GM18519 (cell line): ENCODE results near the gene MOV10L1.
"Not testable (repeated sequence)": the region's sequence is repeated elsewhere in the genome, so short reads cannot be mapped to it uniquely, and the experiment has no call there.

Experiments
- ATAC-seq: cut with Tn5 transposase; IDR thresholded peaks from one replicate; pipeline ENCODE4 v1.9.1; 2021; ENCODE audit warnings: mild to moderate bottlenecking, moderate library complexity; ENCODE audit not compliant: unreplicated experiment, low FRiP score

MOV10L1 gene

DNA sequence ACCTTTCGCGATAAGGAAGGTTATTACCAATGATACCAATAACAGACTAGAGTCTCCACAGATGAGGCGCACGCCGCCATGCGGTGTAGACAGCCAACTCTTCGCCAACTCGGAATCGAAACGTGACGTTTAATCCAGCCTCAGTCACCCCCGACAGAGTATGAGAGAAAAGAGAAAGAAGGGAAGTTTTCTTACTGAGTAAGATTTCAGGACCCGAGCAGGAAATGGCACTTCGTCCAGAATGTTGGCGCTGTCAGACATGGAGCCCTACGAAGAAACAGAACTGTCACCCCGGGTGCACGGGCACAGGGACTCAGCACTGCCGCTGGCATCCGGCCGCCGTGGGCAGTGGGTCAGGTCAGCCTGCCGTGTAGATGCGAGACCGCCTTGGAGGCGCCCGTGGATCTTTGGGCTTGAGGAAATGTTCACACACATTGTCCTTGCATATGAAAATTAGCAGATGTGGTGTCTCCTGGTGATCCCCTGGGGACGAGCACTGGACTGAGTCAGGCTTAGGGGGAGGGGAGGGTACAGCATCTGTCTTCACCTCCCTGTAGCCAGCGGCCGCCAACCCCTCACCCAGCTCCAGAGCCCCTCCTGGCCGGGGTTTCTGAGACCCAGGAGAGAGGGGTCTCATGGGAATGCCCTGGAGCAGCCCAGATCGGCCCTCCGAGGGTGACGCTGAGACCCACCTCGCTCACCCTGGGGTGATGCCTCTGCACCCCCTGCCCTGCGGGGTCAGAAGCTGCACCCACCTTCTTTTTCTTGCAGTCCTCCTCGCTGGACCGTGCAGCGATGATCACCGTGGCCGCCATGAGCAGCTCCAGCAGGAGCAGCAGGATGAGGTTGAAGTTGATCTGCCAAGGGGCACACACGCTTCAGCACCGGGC lies 12.9 kb upstream of the MOV10L1 start:
- ATAC-seq: no peak

DNA sequence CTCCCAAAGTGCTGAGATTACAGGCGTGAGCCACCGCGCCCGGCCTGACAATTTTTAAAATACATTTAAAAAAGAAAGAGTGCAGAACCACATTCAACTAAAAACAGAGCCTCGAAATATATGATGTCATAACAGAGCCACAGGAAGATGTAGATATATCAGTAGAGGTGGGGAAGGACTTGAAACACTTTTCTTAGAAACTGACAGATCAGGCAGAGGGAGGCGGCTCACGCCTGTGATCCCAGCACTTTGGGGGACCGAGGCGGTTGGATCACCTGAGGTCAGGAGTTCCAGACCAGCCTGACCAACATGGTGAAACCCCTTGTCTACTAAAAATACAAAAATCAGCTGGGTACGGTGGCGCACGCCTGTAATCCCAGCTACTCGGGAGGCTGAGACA lies 11.6 kb upstream of the MOV10L1 start:
- no peak for ATAC-seq

DNA sequence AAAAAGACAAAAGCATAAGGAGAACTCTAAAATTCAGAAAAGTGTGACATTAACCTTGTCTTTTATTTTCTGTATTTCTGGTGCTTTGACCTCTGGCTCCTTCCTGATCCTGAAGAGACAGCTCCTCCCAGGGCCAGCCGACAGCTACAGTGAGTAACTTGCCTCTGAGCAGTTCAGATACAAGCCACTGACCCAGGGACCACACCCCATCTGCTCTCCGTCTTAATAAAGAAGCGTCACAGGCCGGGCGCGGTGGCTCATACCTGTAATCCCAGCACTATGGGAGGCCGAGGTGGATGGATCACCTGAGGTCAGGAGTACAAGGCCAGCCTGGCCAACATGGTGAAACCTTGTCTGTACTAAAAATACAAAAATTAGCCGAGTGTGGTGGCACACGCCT lies 11.0 kb upstream of the MOV10L1 start:
- no peak for ATAC-seq

DNA sequence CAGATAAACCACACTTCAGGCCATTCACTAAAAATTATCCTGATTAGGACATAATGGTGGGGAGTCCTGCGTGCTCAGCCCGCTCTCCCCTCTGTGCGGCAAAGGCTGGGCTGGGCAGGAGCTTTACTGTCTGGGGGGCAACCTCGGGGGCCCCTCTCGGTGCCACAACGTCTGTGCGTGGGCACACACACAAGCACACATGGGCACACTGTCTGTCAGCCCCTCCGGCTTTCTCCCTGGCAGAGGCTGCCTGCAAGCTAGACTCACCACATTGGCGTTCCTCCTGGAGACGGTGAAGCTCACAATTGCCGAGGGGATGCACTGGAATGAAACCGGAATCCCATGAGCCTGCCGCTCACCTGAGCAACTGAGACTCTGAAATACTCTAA lies 9.7 kb upstream of the MOV10L1 start:
- ATAC-seq: no peak

DNA sequence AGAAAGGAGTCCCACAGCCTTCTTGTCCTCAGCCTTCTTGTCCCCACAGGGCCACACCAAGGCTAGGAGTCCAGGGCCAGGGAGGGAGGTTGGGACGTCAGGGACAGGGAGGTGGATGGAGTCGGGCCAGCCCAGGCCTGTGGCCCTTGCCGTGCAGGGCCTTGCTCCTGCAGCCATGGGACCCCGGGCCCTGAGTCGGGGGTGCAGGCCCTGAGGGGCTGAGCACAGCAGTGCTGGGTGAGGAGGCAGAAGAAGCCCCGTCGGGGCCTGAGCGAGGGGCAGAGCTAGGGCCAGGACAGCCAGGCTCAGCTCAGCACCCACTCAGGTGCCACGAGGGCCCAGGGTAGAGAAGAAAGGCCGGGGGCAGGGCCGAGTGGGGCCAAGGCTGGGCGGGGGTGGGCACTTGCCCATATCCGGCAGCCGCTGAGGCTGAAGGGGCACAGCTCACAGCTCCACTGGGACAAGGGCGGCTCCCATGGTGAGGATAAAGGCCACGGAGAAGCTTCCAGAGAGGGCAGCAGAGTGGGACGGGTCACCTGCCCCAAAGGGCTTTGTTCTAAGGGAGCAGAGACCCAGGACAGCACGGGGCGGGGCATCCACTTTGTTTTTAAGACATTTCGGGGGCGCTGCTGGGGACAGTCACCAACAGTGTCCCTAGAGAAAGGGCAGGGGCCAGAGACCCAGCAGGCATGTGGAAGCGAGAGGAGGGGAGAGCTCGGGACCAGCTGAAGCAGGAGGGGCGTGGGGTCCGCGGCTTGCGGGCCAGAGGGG lies 8.2 kb upstream of the MOV10L1 start:
- no peak for ATAC-seq

DNA sequence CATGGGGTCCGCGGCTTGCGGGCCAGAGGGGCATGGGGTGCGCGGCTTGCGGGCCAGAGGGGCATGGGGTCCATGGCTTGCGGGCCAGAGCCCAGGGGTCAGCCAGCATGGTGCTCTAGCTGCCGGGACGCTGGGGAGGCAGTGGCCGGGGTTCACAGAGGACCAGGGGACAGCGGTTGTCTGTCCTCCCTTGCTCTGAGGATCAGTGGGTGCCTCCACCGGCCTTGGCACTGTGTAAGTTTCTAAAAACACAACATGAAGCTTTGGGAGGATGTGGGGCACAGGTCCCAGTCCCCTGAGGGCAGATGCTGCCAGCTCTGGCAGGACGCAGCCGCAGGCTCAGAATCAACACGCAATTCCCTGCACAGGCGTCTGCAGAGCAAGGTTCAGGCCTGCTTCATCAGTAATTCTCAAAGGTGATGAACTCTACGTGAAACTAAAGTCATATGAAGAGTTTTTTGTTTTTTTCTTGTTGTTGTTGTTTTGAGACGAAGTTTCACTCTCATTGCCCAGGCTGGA lies 7.5 kb upstream of the MOV10L1 start:
- ATAC-seq: no peak

DNA sequence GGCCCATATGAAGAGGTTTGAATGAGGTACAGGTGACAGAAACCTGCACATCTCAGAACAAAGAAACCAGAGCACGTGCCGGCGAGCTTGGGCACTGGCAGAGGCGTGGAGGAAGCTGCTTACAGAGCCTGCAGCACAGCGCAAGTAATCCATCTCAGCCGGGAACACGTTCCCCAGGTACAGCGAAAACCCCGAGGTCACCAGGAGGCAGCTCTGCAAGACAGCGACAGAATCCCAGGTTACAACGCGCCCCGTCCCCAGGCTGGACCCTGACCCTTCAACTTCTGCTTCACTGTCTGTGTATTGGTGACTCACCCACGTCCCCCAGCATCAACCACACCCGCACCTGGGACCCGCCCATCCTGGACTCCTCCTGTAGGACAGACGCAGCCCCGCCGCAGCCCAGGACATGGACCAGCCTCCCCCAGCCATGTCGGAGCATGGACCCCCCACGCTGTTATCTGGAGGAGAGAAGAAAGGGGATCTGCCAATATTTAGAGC lies 6.8 kb upstream of the MOV10L1 start:
- no peak for ATAC-seq

DNA sequence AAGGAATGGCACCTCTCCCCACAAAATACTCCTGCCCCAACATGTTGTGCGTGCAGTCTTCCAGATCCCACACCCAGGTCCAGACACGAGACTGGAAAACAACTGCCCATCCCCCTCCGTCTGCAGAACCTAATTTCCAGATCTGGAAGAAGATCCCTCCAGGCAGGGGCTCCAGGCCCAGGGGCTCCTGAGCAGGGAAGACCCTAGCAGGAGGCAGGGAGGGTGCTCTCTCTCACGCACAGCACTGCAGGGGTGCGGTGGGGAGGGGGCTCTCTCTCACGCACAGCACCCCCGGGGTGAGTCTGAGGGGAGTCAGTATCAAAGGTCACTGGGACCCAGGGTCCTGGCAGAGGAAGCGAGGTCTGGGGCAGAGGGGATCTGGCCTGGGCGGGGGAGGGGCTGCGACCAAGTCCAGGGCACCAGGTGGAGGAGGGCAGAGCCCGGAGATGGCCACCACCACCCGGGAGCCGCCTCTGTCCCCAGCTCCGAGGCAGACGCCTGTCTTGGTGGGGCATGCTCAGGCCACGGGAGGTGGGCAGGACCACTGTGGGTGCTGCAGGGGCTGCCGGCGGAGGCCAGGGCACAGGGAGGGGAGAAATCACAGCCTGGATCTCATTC lies 6.2 kb upstream of the MOV10L1 start:
- no peak for ATAC-seq

DNA sequence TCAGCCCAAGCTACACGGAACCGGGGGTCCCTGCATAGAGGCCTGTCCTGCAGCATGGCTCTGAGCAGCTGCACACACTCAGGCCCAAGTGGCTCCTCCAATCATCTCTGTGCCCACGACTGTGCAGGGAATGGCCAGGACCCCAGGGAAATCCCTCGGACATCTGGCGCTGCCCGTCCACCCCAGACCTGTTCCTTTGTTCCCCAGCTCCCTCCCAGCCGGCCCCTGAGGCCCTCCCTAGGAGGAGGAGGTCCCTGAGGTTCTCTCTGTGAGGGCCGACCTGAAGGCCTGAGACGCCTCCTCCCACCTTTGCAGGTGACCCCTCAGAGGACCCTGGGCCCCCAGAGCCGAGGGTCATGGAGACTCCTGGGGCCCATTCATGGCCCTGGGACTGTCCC lies 5.7 kb upstream of the MOV10L1 start:
- no peak for ATAC-seq

DNA sequence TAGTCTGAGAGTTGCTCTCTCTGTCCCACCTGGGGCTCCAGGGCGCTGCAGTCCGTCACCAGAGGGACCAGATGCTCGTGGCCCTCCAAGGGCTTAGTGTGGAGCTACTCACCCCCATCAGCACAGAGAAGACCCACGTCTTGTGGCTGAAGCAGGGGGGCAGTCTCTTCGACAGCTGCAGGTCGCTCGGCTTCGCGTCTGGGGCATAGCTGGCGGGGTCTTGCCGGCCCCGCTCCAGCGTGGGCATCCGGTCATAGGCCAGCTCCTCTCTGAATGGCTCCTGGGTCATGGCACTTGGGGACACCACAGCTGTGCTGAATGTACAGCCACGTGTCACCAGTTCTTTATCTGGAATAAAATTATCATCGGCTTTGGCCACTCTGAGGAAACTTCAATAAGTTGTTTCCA lies 5.2 kb upstream of the MOV10L1 start:
- no peak for ATAC-seq

DNA sequence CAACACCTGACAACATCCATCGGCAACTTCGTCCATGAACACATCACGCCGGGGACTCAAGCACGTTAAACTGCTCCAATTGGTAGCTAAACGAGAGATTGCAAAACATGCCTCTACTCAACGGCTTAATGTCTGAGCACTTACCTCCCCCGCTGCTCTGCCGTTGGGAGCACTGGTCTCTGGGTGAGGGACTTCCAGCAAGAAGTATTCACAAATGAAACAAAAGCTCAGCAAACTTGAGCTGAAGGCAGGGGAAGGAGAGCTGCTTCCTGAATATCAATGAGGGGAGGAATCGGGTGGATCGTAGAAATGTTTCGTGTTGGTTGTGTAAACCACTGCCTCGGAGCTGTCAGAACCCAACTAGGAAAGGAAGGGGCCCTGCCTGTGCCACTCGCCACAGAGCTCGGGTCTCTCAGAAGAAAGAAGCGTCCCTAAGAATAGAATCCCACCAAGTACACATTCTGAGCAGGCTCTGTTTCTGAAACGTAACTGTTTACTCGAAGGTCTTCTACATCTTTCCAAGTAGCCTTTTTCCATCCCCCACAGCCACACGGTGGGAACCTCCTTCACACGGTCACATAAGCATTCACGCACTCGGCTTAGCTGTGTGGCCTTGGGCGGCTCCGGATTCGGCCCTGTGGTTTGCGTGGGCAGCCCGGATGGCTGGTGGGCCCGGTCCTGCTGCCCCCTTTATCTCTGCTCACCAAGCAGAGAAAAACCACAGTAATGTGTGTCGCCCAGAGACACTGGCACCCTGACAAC lies 4.4 kb upstream of the MOV10L1 start, which contains the start of gene MLC1:
Gene MLC1 (minus strand): TSS at position 216 of the 762 bp plus-strand sequence. CDS start 524 bp downstream, outside the sequence.
- ATAC-seq: no peak

DNA sequence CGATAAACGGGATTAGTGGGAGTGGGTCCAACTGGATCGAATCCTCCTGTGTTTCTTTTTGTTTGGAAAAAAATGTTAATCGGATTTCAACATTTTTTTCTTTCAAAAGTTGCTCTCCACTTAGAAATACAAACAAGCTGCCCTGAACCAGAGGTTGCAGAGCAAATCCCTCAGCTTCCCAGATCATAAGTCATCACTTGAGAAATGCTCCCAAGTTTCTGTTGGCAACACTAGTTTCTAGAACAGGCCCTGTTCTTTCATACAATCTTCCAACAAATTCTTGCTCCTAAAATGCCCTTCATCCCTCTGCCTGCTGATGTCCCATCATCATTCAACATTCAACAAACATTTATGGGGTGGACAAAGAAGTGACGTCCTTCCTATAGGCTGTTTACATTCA lies 3.3 kb upstream of the MOV10L1 start:
- no peak for ATAC-seq

DNA sequence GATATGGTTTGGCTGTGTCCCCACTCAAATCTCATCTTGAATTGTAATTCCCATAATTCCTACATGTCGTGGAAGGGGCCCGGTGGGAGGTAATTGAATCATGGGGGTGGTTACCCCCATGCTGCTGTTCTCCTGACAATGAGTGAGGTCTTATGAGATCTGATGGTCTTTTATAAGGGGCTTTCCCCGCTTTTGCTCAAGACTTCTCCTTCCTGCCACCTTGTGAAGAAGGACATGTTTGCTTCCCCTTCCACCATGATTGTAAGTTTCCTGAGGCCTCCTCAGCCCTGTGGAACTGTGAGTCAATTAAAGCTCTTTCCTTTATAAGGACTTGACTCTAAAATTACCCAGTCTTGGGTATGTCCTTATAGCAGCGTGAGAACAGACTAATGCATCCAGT lies 2.8 kb upstream of the MOV10L1 start:
- not testable (repeated sequence) for ATAC-seq

DNA sequence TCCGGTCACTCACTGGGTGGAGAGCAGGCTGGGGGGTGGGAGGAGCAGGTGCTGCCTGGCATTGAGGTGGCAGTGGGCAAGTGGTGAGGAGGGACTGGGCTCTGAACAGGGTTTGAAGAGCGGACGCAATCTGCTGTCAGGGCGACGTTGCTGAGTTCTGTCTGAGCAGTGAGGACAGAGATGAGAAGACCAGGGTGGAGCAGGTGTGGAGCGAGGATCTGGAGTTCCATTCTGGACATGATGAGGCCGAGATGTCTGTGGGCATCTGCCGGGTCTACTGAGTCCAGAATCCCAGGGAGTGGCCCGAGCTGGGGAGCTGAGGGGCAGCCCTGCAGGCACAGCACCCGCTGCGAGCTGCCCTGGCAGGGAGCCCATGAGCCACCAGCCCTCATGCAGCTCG lies 2.2 kb upstream of the MOV10L1 start:
- ATAC-seq: no peak

DNA sequence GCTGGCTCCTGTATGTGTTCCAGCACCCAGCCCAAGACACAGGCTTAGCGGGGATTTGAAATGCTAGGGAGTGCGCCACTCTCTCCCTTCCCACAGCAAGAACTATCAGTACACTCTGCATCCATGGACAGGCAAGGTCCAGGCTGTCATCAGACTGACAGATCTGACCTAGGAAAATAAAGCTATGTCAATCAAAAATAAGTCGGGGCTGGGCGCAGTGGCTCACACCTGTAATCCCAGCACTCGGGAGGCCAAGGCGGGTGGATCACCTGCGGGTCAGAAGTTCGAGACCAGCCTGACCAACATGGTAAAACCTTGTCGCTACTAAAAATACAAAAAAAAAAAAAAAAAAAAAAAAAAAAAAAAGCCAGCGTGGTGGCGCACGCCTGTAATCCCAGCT lies 1.7 kb upstream of the MOV10L1 start:
- ATAC-seq: no peak

DNA sequence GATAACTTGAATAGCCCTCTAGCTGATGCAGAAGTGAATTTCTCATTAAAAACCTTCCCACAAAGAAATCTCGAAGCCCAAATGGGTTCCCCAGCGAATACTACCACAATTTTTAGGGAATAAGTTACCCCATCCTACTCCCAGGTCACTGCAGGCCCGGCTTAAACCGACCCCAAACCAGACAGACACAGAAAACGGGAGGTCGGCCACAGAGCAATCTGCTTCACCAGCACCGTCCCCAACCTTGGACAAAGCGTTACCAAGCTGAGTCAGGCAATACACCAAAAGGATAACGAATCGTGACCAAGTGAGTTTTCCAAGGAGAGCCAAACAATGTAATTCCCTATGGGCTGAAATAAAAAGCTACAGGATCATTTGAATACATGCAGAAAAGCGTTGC lies 575 bp upstream of the MOV10L1 start:
- no peak for ATAC-seq

DNA sequence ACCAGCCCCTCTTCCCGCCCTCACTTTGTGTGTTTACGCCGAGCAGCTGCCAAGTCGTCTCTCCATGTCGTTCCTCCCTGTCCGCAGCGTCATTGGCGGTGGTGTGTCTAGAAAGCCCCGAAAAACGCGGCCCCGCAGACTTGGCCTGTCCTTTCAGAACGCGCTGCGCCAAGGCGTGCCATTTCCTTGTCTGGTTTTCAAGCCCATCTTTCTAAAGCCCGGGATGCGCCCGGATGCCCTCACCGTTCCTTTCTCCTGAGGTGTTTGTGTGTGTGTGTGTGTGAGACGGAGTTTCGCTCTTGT lies 557 bp downstream of the MOV10L1 start:
- ATAC-seq: no peak

DNA sequence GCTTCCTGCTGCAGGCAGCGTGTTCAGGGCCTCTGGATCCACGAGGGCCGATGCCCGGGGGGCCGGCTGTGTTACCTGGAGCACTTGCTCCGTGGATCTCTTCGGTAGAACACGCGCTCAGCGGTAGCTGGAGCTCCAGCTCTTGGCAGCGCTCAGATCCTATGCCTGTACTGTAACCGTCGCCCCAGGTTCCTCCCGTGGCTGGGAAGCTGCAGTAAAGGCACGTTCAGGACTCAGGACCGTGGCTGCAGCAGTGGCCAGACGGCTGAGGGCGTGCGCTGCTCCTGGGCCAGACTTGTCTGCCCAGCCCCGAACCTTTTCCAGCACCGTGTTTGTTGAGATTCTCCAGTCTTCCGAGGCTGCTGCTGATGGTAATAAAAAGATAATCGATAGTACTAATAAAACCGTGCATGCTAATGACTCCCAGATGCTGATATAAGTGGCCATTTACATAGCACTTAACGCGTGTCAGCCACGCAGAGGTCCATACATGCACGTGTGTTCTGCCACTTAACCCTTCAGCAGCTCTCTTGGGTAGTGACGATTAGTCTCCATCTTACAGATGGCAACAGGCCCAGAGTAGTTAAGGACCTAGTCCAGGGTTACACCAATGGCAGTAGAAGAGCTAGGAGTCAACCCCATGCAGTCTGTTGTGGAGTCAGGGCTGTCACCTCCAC lies 1.4 kb downstream of the MOV10L1 start:
- ATAC-seq: no peak

DNA sequence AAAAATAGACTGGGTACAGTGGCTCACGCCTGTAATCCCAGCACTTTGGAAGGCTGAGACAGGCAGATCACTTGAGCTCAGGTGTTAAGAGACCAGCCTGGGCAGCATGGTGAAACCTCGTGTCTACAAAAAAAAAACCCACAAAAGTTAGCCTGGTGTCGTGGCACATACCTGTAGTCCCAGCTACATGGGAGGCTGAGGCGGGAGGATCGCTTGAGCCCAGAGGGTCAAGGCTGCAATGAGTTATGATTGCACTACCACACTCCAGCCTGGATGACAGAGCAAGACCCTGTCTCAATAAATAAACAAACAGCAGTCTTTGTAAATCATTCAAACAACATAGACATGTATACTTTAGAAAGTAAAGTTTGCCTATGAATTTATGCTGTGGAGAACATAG lies 2.5 kb downstream of the MOV10L1 start:
- ATAC-seq: no peak

DNA sequence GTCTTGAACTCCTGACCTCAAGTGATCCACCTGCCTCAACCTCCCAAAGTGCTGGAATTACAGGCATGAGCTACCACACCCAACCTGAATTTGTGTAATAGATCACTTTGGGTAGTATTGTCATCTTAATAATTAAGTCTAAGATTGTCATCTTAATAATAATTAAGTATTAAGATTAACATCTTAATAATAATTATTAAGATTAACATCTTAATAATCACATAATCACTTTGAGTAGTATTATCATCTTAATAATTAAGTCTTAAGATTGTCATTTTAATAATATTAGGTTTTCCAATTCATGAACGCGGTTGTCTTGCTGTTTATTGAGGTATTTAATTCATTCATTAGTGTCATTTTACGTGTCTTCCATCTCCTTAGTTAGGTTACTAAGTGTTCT lies 8.2 kb downstream of the MOV10L1 start:
- no peak for ATAC-seq
